HG03565 (cell line): Measurements from ENCODE around the gene ELANE.

Experiments
- ATAC-seq: cut with Tn5 transposase; IDR thresholded peaks from one replicate; pipeline ENCODE4 v1.9.1; 2021; ENCODE audit warnings: mild to moderate bottlenecking, moderate library complexity; ENCODE audit not compliant: unreplicated experiment

The ELANE gene

DNA sequence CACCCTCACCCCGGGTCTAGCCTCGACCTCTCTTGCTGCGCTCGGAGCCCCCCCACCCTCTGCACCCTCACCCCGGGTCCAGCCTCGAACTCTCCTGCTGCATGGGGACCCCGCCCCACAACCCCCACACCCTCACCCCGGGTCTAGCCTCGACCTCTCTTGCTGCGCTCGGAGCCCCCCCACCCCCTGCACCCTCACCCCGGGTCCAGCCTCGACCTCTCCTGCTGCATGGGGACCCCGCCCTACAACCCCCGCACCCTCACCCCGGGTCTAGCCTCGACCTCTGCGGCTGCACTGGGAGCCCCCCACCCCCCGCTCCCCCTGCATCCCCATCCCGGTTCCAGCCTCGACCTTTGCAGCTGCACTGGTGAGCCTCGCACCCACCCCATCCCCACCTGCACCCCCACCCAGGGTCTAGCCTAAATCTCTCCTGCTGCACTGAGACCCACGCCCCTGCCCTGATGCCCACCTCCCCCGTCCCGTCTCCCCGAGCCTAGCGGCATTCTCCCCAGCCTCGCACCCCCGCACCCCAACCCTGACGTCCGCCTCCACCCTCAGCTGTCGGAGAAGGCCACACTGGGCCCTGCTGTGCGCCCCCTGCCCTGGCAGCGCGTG, 9.1 kb downstream of the ELANE start:
- no peak for ATAC-seq

DNA sequence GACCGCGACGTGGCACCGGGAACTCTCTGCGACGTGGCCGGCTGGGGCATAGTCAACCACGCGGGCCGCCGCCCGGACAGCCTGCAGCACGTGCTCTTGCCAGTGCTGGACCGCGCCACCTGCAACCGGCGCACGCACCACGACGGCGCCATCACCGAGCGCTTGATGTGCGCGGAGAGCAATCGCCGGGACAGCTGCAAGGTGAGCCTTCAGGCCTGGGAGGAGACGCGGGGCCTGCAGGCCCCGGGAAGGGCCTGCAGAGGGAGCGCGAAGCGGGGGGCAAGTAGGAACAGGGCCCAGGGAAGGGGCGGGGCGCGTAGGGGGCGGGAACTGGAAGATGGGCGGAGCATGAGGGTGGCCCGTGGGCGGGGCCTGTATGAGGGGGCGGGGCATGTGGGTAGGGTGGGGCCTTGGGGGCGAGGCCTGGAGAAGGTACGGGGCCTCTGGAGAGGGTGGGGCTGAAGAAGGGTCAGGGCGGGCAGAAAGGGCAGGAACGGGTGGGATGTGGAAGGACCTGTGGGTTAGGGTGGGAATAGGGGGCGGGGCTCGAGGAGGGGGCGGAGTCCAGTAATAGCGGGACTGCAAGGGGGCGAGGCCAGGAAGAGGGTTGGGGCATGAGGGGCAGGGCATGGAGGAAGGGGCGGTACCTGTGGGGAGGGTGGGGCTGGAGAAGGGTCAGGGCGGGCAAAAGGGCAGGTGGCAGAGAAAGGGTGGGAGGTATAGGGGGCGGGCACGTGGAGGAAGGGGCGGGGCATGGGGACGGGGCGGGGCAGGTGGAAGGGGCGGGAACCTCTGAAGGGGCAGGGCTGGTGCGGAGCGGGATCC, 9.9 kb downstream of the ELANE start:
- ATAC-seq, result no peak

DNA sequence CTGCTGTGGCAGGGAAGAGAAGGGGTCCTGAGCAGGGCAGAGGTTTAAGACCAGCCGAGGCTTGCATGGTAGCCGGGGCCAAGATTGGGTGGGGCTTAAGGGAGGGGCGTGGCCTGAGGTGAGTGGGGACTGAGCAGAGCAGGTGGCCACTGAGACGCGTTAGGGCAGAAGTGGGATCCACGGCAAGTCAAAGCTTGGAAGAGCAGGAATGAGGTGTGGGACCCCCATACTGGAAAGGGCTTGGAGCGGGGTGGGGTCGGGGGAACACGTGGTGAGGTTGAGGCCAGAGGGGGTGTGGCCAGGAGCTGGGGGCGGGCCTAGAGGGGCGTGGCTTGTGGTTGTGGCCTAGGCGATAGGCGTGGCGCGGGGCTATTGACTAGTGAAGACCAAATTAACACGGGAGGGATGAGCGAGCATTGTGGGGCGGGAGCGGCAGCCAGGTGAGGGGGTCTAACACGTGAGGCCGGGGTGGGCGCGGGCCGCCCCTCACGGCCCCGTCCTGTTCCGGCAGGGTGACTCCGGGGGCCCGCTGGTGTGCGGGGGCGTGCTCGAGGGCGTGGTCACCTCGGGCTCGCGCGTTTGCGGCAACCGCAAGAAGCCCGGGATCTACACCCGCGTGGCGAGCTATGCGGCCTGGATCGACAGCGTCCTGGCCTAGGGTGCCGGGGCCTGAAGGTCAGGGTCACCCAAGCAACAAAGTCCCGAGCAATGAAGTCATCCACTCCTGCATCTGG, 10.6 kb downstream of the ELANE start:
- no peak for ATAC-seq

DNA sequence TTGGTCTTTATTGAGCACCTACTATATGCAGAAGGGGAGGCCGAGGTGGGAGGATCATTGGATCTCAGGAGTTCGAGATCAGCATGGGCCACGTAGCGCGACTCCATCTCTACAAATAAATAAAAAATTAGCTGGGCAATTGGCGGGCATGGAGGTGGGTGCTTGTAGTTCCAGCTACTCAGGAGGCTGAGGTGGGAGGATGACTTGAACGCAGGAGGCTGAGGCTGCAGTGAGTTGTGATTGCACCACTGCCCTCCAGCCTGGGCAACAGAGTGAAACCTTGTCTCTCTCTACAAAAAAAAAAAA, 11.2 kb downstream of the ELANE start:
- no peak for ATAC-seq

DNA sequence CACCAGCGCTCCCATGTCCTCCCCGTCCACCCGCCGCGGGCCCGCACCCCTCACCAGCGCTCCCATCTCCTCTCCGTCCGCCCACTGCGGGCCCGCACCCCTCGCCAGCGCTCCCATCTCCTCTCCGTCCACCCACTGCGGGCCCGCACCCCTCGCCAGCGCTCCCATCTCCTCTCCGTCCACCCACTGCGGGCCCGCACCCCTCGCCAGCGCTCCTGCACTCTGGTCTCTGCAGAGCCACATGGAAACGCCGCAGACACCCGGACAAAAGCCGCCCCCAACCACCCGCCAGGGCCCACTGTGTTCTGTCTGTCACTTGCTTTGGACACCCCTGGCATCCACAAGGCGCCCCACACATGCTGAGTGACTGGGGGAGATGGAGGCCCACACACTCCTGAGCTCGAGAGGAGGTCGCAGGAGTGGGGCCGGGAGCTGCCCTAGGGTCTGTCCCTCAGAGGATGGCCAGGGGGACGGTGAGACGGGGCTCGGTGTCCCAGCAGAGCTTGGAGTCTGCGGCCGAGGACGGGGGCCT, 14.7 kb downstream of the ELANE start:
- ATAC-seq, result no peak

DNA sequence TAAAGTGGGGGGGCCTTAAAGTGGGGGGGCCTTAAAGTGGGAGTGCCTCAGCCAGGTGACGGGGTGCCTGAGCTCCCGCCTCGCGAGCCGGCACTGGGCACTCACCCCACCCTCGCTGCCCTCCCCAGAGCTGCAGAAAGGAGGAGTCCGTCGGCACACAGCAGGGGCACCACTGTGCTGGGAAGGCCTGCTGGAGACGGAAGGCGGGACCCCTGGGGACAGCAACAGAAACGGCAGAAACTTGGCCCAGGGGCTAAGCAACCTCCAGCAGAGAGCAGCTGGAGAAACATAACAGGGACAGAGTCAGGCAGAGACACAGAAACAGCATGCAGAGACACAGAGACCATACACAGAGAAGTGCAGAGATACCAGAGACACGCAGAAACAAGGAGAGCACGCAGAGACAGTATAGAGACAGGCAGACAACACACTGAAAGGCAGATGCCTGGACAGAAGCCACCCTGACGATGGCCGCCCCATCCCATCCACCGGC, 15.2 kb downstream of the ELANE start:
- no peak for ATAC-seq

DNA sequence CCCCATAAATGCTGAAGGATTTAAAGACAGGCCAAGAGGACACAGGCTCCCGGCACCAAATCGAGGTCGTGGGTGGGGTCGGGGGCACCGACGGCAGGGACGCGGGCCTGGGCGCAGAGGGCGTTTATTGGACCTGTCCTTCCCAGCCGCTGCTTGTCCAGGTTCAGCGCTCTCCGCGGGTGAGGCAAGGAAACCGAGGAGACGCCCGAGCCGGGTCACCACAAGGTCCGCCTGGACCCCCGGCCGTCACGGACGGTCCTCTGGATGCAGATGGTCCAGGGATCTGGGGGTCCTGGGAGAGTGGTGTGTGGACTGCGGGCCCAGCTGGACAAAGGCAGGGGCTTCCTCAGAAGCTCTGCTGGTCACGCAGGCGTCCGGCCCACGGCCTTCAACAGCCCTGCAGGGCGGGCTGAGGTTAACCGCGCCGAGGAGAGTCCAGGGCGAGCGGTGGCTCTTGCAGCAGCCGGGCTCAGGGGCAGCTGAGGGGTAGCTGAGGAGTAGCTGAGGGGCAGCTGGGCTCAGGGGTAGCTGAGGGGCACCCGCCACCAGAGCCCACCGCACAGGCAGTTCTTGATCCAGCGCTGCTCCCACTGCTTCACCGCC, 15.9 kb downstream of the ELANE start:
- ATAC-seq, result no peak

DNA sequence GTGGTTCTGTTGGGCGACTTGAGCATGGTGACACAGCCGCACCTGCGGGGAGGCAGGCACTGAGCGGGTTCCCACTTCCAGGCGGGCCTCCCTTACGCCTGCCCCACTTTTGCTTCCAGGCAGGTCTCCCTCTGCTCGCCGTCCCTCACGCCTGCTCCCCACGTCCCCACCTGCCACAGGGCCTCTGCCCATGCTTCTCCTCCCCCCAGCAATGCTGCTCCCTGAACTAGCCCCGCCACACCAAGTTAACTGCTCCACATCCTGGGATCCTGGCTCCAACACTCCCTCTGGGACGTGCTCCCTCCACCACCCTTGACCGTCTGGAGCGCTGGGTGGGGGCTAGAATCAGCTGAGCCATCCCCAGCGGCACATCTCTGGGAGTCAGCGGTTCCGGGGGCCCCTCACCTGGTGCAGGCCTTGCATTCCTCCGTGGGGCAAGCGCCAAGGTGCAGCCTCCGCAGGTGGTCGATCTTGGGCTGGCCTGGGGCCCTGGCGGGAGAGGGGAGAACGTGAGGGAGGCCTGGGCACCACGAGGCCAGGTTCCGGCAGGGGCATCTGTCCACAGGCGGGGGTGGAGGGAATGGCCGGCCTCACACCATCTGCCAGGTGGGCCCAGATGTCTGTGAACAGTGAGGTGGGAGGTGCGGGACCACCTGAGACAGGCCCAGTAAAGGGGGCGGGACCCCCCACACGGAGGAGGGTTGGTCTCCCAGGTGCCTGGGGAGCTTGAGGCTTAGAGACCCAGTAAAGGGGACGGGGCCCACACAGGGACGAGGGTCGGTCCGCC, 16.5 kb downstream of the ELANE start:
- ATAC-seq, result no peak

DNA sequence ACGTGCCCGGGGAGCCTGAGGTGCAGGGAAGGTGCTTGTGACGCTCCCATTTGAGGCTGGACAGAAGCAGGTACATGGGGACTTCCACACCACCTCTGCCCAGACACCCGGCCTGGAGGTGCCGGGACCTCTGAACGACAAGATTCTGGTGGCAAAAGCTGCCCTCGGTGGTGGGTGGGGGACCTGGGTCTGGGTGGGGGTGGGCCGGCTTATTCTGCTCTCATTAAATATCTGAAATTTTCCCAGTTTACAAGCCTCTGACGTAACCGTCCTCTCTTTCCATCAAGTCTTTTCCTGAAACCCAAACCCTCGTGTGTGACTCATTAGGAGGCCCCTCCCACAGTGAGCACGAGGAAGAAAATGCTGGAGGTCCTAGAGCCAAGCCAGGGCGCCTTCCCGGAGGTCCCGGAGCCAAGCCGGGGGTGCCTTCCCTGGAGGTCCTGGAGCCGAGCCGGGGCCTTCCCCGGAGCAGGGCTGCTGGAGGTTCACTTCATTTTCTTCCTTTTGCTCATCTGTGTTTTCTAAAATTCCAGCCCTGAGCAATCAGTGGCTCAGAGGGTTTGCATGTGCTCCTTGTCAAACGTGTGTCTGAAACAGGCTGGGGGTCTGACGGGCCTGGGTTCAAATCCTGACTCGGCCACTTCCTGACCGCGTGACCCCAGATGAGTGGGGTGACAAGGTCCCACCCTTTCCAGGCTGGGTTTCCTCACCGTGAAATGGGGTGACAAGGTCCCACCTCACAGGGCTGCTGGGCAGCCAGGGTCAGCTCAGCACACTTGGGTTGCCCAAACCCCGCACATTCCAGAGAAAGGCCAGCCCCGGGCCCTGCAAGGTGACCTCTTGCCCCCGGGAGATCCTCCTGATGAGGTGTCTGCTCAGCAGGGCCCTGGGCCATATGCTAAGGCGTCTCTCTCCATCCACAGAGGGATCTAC, 17.4 kb downstream of the ELANE start:
- ATAC-seq, result no peak

DNA sequence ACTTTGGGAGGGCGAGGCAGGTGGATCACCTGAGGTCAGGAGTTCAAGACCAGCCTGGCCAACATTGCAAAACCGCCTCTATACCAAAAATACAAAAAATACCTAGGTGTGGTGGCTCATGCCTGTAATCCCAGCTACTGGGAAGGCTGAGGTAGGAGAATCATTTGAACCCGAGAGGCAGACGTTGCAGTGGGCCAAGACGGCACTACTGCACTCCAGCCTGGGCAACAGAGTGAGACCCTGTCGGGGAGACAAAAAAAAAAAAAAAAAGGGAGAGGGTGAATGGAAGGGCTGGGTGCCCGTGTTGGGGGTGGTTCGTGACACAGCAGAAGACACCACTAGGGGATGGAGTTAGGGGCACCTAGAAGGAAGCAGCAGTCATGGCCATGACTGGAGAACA, 18.2 kb downstream of the ELANE start:
- no peak for ATAC-seq

DNA sequence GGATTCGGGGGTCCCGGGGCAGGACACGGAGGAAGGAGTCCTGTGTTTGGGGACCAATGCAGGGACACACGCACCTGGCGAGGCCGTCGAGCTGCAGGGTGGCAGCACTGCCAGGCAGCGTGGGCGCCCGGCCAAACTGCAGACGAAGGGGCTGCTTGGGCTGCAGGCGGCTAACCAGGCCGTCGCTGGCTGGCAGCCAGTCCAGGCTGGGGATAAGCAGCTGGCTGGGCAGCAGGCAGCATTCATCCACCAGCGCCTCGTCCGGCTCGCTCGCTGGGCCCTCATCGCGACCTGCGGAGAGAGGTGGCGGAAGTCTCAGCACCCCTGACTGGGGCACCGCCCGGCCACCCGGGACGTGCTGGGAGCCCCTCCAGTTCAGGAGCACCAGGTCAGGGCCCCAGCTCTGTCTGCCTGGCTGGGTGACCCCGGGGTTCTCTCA, 18.9 kb downstream of the ELANE start:
- ATAC-seq, result no peak

DNA sequence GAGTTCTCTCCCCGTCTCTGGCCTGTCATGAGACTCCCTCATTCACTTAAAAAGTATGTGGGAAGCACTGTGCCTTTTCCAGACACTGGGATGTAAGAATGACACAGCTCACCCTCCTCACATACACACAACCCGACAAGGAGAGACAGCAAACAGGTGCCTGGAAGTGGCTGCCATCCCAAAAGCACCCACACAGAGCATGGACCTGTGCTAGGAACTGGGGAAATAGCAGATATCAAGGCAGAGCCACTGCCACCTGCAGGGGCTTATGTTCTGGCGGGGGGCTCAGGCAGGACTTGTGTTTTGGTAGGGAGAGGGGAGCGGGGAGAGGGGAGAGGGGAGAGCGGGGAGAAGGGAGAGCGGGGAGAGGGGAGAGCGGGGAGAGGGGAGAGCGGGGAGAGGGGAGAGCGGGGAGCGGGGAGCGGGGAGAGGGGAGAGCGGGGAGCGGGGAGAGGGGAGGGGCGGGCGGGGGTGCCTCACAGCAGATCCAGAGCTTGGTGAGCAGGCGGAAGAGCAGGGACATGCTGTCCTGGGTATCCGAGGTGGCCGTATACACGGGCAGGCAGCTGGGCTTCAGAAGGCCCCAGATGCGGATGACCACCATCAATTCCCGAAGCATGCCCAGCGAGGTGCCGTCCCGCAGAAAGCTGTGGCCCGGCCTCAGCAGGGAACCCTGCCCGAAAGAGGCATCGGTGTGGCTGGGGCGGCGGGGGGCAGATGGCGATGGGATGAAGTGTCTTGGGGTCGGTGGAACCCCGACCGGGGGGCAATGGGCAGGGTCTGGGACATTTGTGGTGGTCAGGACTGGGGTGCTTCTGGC, 19.6 kb downstream of the ELANE start:
- ATAC-seq, result no peak

DNA sequence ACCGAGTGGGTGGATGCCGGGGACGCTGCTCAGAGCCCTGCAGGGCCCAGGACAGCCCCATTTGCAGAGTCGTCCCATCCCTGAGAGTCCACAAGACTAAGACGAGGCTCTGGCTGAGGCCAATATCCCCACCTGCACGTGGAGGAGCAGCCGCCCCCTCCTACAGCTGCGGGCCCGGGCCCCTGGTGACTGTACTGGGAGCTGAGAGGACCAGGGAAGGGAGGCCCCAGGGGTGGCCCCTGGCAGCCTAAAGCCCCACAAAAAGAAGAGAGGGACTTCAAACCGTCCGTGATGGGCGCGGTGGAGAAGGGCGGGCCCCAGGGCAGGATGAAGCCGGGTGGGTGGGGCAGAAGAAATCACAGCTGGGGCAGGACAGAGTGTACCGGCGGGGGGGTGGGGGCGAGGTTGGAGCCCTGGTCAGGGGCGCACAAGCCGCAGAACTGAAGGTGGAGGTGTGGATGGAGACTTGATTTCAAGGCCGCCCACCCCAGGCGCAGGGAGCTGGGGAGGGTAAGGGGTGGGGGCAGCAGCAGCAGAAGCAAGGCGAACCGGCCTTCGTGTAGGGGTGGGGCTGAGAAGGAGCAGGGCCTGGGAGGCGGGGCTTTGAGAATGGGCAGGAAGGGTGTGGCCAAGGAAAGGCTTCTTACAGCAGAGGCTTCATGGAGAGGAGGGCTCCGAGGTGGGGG, 20.3 kb downstream of the ELANE start:
- no peak for ATAC-seq

DNA sequence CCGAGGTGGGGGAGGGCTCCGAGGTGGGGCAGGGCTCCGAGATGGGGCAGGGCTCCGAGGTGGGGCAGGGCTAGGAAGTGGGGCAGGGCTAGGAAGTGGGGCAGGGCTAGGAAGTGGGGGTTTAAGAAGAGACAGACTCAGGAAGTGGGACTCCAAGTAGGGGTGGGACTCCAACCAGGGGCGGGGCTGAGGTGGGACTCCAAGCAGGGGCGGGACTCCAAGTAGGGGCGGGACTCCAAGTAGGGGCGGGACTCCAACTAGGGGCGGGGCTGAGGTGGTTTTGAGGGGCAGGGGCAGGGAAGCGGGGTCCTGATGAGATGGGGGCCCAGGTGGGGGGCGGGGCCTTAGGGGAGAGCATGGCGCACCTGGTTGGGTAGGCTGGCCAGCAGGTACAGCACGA, 21.0 kb downstream of the ELANE start:
- ATAC-seq, result no peak

DNA sequence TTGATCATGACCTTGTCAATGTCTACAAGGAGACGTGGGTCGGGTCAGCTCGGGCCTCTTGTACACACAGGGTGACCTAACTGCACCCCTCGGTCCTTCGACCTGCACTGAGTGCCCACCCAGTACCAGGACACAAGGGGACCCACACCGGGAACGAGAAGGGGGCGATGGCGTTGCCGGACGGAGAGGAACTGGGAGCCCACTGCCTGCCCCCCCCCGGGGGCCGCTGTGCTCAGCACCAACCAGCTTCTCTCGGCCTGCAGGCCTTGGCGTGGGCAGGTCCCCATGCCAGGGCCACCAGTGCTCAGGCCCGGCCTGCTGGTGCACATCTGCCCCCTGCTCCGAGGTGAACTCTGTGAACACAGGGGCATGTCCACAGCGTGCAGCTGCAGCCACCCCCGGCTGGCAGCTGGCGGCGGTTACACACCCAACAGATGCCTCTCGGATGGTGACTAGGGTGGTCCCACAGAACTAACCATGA, 21.5 kb downstream of the ELANE start:
- ATAC-seq, result no peak

DNA sequence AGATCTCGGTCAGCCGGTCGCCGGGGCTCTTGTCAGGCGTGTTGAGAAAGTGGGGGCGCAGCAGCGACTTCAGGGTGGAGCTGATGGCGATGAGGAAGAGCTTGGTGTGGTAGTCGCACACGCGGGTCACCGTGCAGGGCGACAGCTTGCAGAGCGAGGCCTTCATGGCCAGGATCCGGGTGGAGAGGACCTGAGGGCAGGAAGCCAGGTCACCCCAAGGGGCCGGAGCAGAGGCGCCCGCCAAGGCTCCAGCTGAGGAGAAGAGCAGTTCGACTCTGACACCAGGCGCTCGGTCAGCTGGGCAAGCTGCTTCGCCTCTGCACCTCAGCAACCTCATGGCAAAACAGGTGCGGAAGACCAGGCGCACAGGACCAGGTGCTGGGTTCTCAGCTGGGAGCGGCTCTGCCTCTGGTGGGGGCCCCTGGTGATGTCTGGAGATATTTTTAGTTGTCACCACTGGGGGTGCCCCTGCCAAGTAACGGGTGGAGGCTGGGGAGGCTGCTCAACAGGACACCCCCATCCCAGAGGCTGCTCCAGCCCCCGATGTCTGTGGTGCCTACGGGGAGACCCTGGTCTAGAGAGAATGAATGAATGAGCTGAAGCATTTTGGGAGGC, 23.3 kb downstream of the ELANE start:
- ATAC-seq, result no peak

DNA sequence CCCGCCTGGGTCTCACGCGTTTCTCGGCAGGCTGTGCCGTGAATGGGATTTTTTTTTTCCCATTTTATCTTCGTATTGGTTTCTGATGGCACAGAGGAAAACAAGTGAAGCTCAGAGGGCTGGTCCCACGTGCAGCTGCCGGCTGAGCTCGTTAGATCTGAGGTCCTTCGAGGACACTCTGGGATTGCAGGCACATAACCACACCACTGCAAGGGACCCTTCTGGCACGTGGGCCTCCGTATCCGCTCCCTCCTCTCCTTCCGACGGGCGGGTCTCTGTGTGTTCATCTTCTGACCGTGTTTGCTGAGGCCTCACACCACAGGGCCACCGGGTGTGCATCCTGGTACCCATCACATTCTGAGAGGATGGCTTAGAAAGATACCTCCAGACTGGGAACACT, 24.0 kb downstream of the ELANE start:
- ATAC-seq, result no peak
